GM10847 (cell line): ENCODE results near the gene NRL.

Source experiments
- POLR2A ChIP-seq: IDR thresholded peaks from 2 replicates; pipeline ENCODE4 v1.6.1; 2011; ENCODE audit not compliant: insufficient read length; ENCODE audit errors: extremely low read depth

The NRL gene

DNA sequence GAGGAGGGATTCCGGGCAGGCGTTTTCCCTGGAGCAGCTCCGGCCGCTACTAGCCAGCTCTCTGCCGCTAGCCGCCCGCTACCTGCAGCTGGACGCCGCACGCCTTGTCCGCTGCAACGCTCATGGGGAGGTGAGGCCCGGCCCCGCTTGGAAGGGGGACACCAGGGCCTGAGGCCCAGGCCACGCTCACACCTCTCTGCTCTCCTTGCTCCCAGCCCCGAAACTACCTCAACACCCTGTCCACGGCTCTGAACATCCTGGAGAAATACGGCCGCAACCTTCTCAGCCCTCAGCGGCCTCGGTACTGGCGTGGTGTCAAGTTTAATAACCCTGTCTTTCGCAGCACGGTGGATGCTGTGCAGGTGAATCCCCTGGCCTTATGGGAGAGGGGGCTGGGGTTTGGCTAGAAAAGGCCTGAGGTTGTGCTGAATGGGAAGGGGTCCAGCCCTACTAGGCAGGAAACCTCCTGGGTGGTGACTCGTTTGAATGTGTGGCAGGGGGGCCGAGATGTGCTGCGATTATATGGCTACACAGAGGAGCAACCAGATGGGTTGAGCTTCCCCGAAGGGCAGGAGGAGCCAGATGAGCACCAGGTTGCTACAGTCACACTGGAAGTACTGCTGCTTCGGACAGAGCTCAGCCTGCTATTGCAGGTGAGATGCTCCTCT, 33.1 kb upstream of the NRL start:
- no peak for TF ChIP-seq POLR2A

DNA sequence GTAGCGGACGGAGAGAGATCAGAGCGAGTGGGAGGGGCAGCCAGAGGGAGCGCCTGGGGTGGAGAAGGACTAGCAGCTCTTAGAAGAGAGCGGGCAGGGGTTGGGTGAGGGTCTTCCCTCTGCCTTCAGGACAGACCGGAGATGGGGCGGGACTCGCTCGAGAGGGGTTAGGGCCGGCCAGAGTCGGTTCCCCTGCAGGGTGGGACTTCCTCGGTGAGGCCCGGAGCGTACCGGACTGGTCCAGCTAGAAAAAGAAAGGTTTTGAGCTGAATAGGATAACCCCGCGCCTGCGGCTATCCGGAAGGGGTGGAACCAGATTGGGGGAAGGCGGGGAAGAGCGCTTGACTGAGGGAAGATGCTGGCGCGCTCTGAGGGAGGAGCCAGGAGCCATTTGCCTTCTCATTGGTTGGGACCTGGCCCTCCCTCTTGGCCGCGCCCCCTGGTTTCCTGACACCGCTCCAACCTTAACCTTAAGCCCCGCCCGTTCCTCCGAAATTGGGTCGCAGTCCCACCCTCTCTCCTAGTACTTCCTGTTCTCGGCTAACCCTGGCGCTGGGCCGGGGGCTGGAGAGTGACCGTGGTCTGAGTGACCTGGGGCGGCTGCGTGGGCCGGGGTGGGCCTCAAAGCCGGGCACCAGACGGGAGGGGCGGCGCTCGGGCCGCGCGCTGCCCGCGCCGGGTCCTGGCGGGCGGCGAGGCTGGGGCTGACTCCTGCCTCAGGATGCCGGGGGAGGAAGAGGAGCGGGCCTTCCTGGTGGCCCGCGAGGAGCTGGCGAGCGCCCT, 32.4 kb upstream of the NRL start, which contains the start of gene RNF31:
Gene RNF31, plus strand, starts transcription at position 521 of the 783 bp plus-strand sequence. Its CDS starts 201 bp downstream, at position 722.
- TF ChIP-seq POLR2A, result peak; percentile 47

GRCh38 chr14:24146453-24146977, 31.8 kb upstream of the NRL start, which contains the start of gene PSME2:
Gene PSME2 (minus strand): TSS chr14:24146610. CDS start chr14:24146581, 29 bp downstream.
- TF ChIP-seq POLR2A, result peak; percentile 44

GRCh38 chr14:24145690-24146452, 31.1 kb upstream of the NRL start:
- no peak for TF ChIP-seq POLR2A

- TF ChIP-seq POLR2A, result no peak
Observed at GRCh38 chr14:24145219-24145618, 30.5 kb upstream of the NRL start.

- TF ChIP-seq POLR2A, result no peak
Observed at GRCh38 chr14:24144451-24144850, 29.7 kb upstream of the NRL start.

DNA sequence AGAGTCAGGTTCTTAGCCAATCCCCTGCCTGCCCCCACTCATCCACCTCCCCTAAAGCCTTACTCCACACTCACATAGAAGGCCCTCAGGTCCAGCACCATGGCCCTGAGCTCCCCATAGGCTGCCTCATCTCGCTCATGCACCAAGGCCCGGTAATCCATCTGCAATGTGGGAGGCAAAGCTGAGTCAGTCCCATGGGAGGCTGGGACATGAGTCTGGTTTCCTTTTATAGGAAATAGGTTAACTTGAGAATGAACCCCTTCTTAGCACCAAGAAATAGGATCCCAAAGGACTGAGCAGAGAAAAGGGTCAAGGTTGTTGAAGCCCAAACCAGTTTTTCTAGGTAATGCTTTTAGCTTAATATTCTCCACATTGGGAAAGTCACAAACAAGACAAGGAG, 28.8 kb upstream of the NRL start:
- no peak for TF ChIP-seq POLR2A

GRCh38 chr14:24141097-24141880, 26.5 kb upstream of the NRL start, which contains the start of gene EMC9:
Gene EMC9 (minus strand): TSS chr14:24141591. CDS start chr14:24141304, 287 bp downstream.
- peak; percentile 92 for TF ChIP-seq POLR2A

- no peak for TF ChIP-seq POLR2A
Observed at GRCh38 chr14:24139272-24139934, 24.7 kb upstream of the NRL start.

DNA sequence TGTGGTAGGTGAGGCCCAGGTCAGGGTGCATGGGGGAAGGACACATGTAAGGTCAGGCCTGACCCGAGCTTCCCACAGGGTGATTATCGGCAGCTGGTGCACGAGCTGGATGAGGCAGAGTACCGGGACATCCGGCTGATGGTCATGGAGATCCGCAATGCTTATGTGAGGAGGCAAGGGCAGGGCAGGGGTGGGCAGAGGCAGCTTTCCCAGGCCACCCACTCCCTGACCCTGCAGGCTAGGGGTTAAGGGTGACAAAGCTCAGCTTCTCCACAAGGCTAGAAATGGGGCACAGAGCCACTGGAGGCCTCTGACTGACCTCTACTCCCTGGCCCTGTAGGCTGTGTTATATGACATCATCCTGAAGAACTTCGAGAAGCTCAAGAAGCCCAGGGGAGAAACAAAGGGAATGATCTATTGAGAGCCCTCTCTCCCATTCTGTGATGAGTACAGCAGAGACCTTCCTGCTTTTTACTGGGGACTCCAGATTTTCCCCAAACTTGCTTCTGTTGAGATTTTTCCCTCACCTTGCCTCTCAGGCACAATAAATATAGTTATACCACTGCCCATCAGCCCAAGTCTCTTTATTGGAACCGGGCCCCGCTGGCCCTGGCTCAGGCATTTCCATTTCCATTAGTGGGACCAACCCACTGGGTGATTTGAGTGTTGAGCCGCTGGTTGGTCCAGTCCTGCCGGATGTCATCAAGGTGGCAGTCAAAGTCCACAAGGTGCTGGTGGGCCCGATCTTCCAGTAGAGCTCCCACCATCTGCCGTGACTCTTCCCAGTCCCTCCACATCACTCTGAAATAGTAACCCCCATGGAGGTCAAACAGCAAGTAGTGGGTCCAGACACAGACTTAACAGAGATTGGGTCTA, 23.9 kb upstream of the NRL start:
- TF ChIP-seq POLR2A, result no peak

- no peak for TF ChIP-seq POLR2A
Observed at GRCh38 chr14:24137529-24138395, 23.0 kb upstream of the NRL start.

DNA sequence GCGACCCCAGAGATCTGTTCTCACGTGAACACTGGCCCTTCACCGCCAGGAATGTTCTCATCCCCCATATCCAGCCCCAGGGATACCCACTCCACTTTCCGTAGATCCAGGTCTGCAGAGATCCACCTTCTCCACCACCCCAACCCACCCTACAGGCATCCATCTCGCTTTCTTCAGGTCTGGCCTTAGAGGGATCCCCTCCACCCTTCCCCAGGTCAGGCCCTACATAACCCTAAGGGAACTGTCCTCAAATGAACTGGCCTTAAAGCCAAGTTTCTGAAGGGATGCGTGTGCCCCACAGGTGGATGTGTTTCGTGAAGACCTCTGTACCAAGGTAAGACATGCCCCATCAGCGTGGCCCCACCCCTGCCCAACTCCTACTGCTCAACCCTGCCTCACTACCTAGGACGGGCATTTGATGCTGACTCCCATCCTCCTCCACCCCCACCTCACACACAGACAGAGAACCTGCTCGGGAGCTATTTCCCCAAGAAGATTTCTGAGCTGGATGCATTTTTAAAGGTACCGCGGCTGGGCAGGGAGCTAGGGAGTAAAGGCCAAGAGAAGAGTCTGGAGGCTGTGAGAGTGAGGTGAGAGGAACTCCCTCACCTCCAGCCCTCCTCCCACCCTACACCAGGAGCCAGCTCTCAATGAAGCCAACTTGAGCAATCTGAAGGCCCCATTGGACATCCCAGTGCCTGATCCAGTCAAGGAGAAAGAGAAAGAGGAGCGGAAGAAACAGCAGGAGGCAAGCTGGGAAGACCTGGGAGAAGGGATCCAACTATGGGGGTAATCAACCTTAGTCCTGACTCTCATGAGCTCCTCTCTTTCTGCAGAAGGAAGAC, 22.2 kb upstream of the NRL start:
- no peak for TF ChIP-seq POLR2A
